IMR-90 (cell line): ENCODE results near the gene CHRNB4. TPM values are rescaled to one million over a fixed set of nuclear protein-coding genes. Genes with fewer than 3 reads are reported as not detected.

Experiments
- ATAC-seq: fragments of 200-7000 bp; cut with Tn5 transposase; 2 replicates; pipeline ENCODE4 v1.9.1; 2020; ENCODE audit warnings: low read depth, mild to moderate bottlenecking, moderate library complexity
- BruUV-seq: library from RNA; stranded (reverse); fragments of 400-500 nt; replicated peaks from 2 replicates; lab custom pipeline; 2021; lab: Mats Ljungman, UMichigan
- CTCF ChIA-PET: fragments of 300-600 bp; formaldehyde crosslinking; extraction: SDS; loops from one replicate; lab custom pipeline; 2021; ENCODE audit warnings: antibody characterized with exemption; lab: Yijun Ruan, JAX
- POLR2A ChIA-PET: fragments of 300-600 bp; sonication (Branson Sonifier 250); formaldehyde crosslinking; loops from one replicate; lab custom pipeline; 2022; ENCODE audit warnings: antibody characterized with exemption; ENCODE audit not compliant: unreplicated experiment; lab: Charles Lee
- DNase-seq: peaks from one replicate; pipeline ENCODE4 v3.0.0; 2013
- H2AFZ ChIP-seq: replicated peaks from 2 replicates; pipeline ENCODE3; 2013; ENCODE audit warnings: low read length, mild to moderate bottlenecking; ENCODE audit not compliant: poor library complexity
- H2AK5ac ChIP-seq: 2 replicates; pipeline ENCODE4 v1.6.1; 2013; ENCODE audit warnings: low read depth, low read length, inconsistent platforms
- H2AK9ac ChIP-seq: replicated peaks from 2 replicates; pipeline ENCODE3; 2013; ENCODE audit warnings: mild to moderate bottlenecking, low read depth, low read length, moderate library complexity; ENCODE audit not compliant: poor library complexity
- H2BK120ac ChIP-seq: 2 replicates; pipeline ENCODE4 v1.6.1; 2013; ENCODE audit warnings: low read depth, low read length, inconsistent platforms
- H2BK15ac ChIP-seq: 3 replicates; pipeline ENCODE4 v1.6.1; 2013; ENCODE audit warnings: low read depth, low read length, inconsistent platforms
- H2BK20ac ChIP-seq: 2 replicates; pipeline ENCODE4 v1.6.1; 2013; ENCODE audit warnings: low read depth, mild to moderate bottlenecking, inconsistent platforms, low read length, moderate library complexity
- H2BK5ac ChIP-seq: 2 replicates; pipeline ENCODE4 v1.6.1; 2013; ENCODE audit warnings: mild to moderate bottlenecking, low read depth, low read length, inconsistent platforms; ENCODE audit not compliant: poor library complexity, severe bottlenecking
- H3K14ac ChIP-seq: replicated peaks from 2 replicates; pipeline ENCODE4 v1.6.1; 2013; ENCODE audit warnings: low read depth, low read length, inconsistent platforms
- H3K18ac ChIP-seq: 2 replicates; pipeline ENCODE4 v1.6.1; 2013; ENCODE audit warnings: low read depth, low read length, control low read depth
- H3K23ac ChIP-seq: 2 replicates; pipeline ENCODE4 v1.6.1; 2013; ENCODE audit warnings: low read depth, low read length, inconsistent platforms
- H3K27ac ChIP-seq: 2 replicates; pipeline ENCODE4 v1.5.1; 2013; ENCODE audit warnings: mild to moderate bottlenecking, control low read depth, low read length; ENCODE audit not compliant: insufficient read depth
- H3K27me3 ChIP-seq: 2 replicates; pipeline ENCODE4 v1.6.1; 2013; ENCODE audit warnings: low read length; ENCODE audit not compliant: control insufficient read depth, insufficient read depth
- H3K36me3 ChIP-seq: 2 replicates; pipeline ENCODE4 v1.6.1; 2013; ENCODE audit warnings: low read length, mixed read lengths; ENCODE audit not compliant: control insufficient read depth, insufficient read depth
- H3K4ac ChIP-seq: 2 replicates; pipeline ENCODE4 v1.6.1; 2013; ENCODE audit warnings: low read depth, low read length, inconsistent platforms
- H3K4me1 ChIP-seq: 2 replicates; pipeline ENCODE4 v1.6.1; 2013; ENCODE audit warnings: low read length, mixed read lengths; ENCODE audit not compliant: control insufficient read depth, insufficient read depth
- H3K4me2 ChIP-seq: 2 replicates; pipeline ENCODE4 v1.6.1; 2013; ENCODE audit warnings: low read depth, mild to moderate bottlenecking, control low read depth, low read length, moderate library complexity
- H3K4me3 ChIP-seq: 2 replicates; pipeline ENCODE4 v1.5.1; 2013; ENCODE audit warnings: low read depth, mild to moderate bottlenecking, control low read depth, low read length, moderate library complexity; ENCODE audit not compliant: insufficient read depth
- H3K56ac ChIP-seq: 2 replicates; pipeline ENCODE4 v1.6.1; 2013; ENCODE audit warnings: low read length, inconsistent platforms; ENCODE audit not compliant: insufficient read depth; ENCODE audit errors: extremely low read depth
- H3K79me1 ChIP-seq, 2 experiments: 2 replicates each; pipeline ENCODE4 v1.6.1; 2013; ENCODE audit warnings: low read length in 2 of 2, inconsistent platforms in 1 of 2, low read depth in 1 of 2
- H3K9ac ChIP-seq: 2 replicates; pipeline ENCODE4 v1.6.1; 2013; ENCODE audit warnings: low read depth, low read length, control low read depth
- H3K9me1 ChIP-seq: 2 replicates; pipeline ENCODE4 v1.6.1; 2013; ENCODE audit warnings: low read length, inconsistent platforms; ENCODE audit not compliant: insufficient read depth
- H3K9me3 ChIP-seq: 2 replicates; pipeline ENCODE4 v1.6.1; 2013; ENCODE audit warnings: low read length; ENCODE audit not compliant: control insufficient read depth, insufficient read depth
- H4K20me1 ChIP-seq: 2 replicates; pipeline ENCODE4 v1.6.1; 2013; ENCODE audit warnings: low read length, inconsistent platforms; ENCODE audit not compliant: insufficient read depth
- H4K5ac ChIP-seq: 2 replicates; pipeline ENCODE4 v1.6.1; 2013; ENCODE audit warnings: mild to moderate bottlenecking, low read depth, low read length, control low read depth
- H4K8ac ChIP-seq, 2 experiments: 2 replicates each; pipeline ENCODE4 v1.6.1; 2013; ENCODE audit warnings: low read depth in 2 of 2, low read length in 2 of 2, control low read depth in 1 of 2, inconsistent platforms in 1 of 2
- H4K91ac ChIP-seq: 2 replicates; pipeline ENCODE4 v1.6.1; 2013; ENCODE audit warnings: low read depth, low read length, inconsistent platforms; ENCODE audit not compliant: insufficient read depth
- BHLHE40 ChIP-seq: fragments of 150-350 bp; IDR thresholded peaks from 2 replicates; pipeline ENCODE4 v1.6.1; 2016; ENCODE audit warnings: mild to moderate bottlenecking, low read depth, low read length
- CHD1 ChIP-seq: IDR thresholded peaks from 2 replicates; pipeline ENCODE4 v1.6.1; 2012; ENCODE audit warnings: low read depth, low read length, improper control_type of control experiment
- CTCF ChIP-seq: conservative IDR thresholded peaks from 2 replicates; pipeline ENCODE4 v1.5.1; 2012; ENCODE audit warnings: mild to moderate bottlenecking, low read depth, low read length, improper control_type of control experiment
- ELK1 ChIP-seq: fragments of 150-350 bp; IDR thresholded peaks from 2 replicates; pipeline ENCODE4 v1.6.1; 2016; ENCODE audit warnings: low read depth, mild to moderate bottlenecking, low read length, moderate library complexity, borderline replicate concordance
- FOS ChIP-seq: fragments of 150-350 bp; IDR thresholded peaks from 2 replicates; pipeline ENCODE4 v1.6.1; 2016; ENCODE audit warnings: low read depth, low read length
- MAFK ChIP-seq: IDR thresholded peaks from 2 replicates; pipeline ENCODE4 v1.6.1; 2012; ENCODE audit warnings: low read depth, low read length, improper control_type of control experiment
- MAZ ChIP-seq: IDR thresholded peaks from 2 replicates; pipeline ENCODE4 v1.6.1; 2012; ENCODE audit warnings: low read depth, mild to moderate bottlenecking, low read length, improper control_type of control experiment, moderate library complexity, borderline replicate concordance
- MXI1 ChIP-seq: IDR thresholded peaks from 2 replicates; pipeline ENCODE4 v1.6.1; 2012; ENCODE audit warnings: low read depth, mild to moderate bottlenecking, low read length, moderate library complexity, borderline replicate concordance
- NFE2L2 ChIP-seq: fragments of 150-350 bp; IDR thresholded peaks from 2 replicates; pipeline ENCODE4 v1.6.1; 2016; ENCODE audit warnings: low read depth, mild to moderate bottlenecking, low read length
- POLR2A ChIP-seq: IDR thresholded peaks from 2 replicates; pipeline ENCODE4 v1.6.1; 2012; ENCODE audit warnings: mild to moderate bottlenecking, low read depth, low read length
- RAD21 ChIP-seq: IDR thresholded peaks from 2 replicates; pipeline ENCODE4 v1.6.1; 2012; ENCODE audit warnings: low read length, improper control_type of control experiment
- RCOR1 ChIP-seq: IDR thresholded peaks from 2 replicates; pipeline ENCODE4 v1.6.1; 2012; ENCODE audit warnings: mild to moderate bottlenecking, low read length, improper control_type of control experiment; ENCODE audit not compliant: insufficient replicate concordance
- RFX5 ChIP-seq: IDR thresholded peaks from 2 replicates; pipeline ENCODE4 v1.8.0; 2012; ENCODE audit warnings: low read depth, mild to moderate bottlenecking, low read length, moderate library complexity
- SMC3 ChIP-seq: fragments of 150-350 bp; IDR thresholded peaks from 2 replicates; pipeline ENCODE4 v1.6.1; 2016; ENCODE audit warnings: low read depth, mild to moderate bottlenecking, antibody characterized with exemption, low read length, moderate library complexity
- WGBS, 2 experiments: methylation state at CpG; one replicate each; pipeline versions ENCODE4 v1.1.5 to v1.1.7; 2013; ENCODE audit warnings: missing lambda C conversion rate in 2 of 2; ENCODE audit not compliant: insufficient read length in 1 of 2; ENCODE audit errors: extremely low coverage in 2 of 2; 5-methylcytosine and 5-hydroxymethylcytosine counted together
- dilution Hi-C: fragments of 300-500 bp; cut with HindIII; formaldehyde crosslinking; loops from one replicate; pipeline ENCODE4 v1.14.3; 2018; ENCODE audit warnings: low sequenced_read_pairs; ENCODE audit not compliant: unreplicated experiment
- in situ Hi-C: fragments of 300-500 bp; cut with MboI; formaldehyde crosslinking; loops from 3 replicates; pipeline ENCODE4 v1.14.3; 2019; ENCODE audit warnings: low sequenced_read_pairs, inconsistent platforms, mixed read lengths
- intact Hi-C: fragments of 100-400 bp; cut with micrococcal nuclease; formaldehyde crosslinking; loops from 2 replicates; pipeline ENCODE4 v1.10.0; 2022
- polyA plus RNA-seq, 3 experiments: library from polyadenylated mRNA; depleted of rRNA; stranded (reverse); fragments of >200 nt; gene quantifications; 2 replicates each; pipeline ENCODE4 v1.2.3, GENCODE V29; 2012; ENCODE audit warnings: low replicate concordance in 1 of 3
- total RNA-seq: library from RNA; depleted of rRNA; stranded (reverse); fragments of >200 nt; gene quantifications from 2 replicates; pipeline ENCODE4 v1.2.3, GENCODE V29; 2012
- TF ChIP-seq, protein P1 (sequence below): fragments of 150-350 bp; IDR thresholded peaks from 2 replicates; pipeline ENCODE4 v1.6.1; 2017; ENCODE audit warnings: mild to moderate bottlenecking, antibody characterized with exemption, low read length, low read depth

Gene CHRNB4
- total and polyA plus RNA-seq, 2 of the 4 experiments (the other 2 are of a cell fraction) = not detected

DNA sequence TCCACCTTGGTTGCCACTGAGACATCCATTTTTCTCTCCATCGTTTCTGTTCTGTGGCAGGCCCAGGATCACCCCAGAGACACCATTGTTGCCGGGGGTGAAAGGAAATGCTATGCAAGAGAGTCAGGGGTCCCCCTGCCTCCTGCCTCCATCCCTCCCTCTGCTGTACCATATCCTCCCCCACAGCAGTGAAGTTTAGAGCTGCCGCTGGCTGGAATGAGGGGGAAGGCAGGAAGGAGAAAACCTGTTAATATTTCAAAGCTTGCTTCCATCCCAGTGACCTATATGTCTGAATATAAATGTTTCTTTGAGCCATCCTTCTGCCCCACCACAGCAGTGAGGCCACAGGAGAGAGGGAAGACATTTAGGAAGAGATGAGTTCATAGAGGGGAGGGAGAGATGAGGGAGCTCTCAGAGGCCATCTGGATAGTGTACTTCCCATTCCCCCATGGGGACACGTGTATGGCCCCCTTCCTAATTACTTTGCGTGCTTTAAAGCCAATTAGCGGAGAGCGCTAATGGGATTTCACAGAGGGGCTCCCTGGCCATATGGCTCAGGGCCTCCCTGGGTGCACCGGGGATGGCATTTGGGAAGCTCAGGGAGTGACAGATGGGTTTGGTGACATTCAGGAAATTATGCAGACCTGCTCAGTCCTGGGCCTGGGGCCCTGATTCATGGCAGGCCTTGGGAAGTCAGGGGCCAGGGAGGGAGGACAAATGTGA, 40.4 kb upstream of the CHRNB4 start:
- no TSS peak for BruUV-seq
- ChIA-PET CTCF (no interaction called here), POLR2A (no interaction called here)
- no CpG with 5 or more reads among the region's 8 CpGs for WGBS, 2 experiments
- Histone ChIP-seq H3K9me3 (no peaks in the 10 kb centered on the region), H3K56ac (no peak overlapping the region), H3K36me3 (no peaks in the 10 kb centered on the region), H4K20me1 (no peaks in the 10 kb centered on the region), H3K18ac (no peak overlapping the region), H3K9me1 (no peaks in the 10 kb centered on the region), H2AK5ac (no peak overlapping the region), H3K4ac (no peak overlapping the region), H4K91ac (no peak overlapping the region), H3K14ac (no peak overlapping the region), H2BK20ac (no peak overlapping the region), H3K4me1 (no peaks in the 10 kb centered on the region), H4K5ac (no peak overlapping the region), H2BK5ac (no peak overlapping the region), H3K4me3 (no peak overlapping the region), H3K79me1 (no peaks in the 10 kb centered on the region), H2BK15ac (no peak overlapping the region), H3K9ac (no peak overlapping the region), H3K23ac (no peak overlapping the region), H4K8ac (no peak overlapping the region), H3K4me2 (no peak overlapping the region), H2BK120ac (no peak overlapping the region), H3K27me3 (peaks cover 36% of the 10 kb centered on the region), H2AK9ac (no peak overlapping the region), H3K27ac (no peak overlapping the region), H2AFZ (no peak overlapping the region)
- ATAC-seq (no peak), DNase-seq (no peak)
- intact Hi-C loops = no loop called here
- TF ChIP-seq RCOR1 (no peak), RFX5 (no peak), MAFK (no peak), CHD1 (no peak), SMC3 (no peak), NFE2L2 (no peak), BHLHE40 (no peak), FOS (no peak), POLR2A (no peak), MAZ (no peak), CTCF (no peak), MXI1 (no peak), ELK1 (no peak), RAD21 (no peak)
- TF ChIP-seq, protein P1, sequence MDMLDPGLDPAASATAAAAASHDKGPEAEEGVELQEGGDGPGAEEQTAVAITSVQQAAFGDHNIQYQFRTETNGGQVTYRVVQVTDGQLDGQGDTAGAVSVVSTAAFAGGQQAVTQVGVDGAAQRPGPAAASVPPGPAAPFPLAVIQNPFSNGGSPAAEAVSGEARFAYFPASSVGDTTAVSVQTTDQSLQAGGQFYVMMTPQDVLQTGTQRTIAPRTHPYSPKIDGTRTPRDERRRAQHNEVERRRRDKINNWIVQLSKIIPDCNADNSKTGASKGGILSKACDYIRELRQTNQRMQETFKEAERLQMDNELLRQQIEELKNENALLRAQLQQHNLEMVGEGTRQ = no peak
- dilution Hi-C loops = no loop called here
- in situ Hi-C loops = no loop called here
